ENCODE results near the gene PRTN3. TPM values are rescaled to one million over a fixed set of nuclear protein-coding genes. Genes with fewer than 3 reads are reported as not detected.
A peak's percentile ranks its signal among the peaks of the same experiment; 100 is the strongest.
"Not testable (repeated sequence)": the region's sequence is repeated elsewhere in the genome, so short reads cannot be mapped to it uniquely, and the experiment has no call there.

The PRTN3 gene
- total RNA-seq, 1 donor from 2014 or later = not detected

DNA sequence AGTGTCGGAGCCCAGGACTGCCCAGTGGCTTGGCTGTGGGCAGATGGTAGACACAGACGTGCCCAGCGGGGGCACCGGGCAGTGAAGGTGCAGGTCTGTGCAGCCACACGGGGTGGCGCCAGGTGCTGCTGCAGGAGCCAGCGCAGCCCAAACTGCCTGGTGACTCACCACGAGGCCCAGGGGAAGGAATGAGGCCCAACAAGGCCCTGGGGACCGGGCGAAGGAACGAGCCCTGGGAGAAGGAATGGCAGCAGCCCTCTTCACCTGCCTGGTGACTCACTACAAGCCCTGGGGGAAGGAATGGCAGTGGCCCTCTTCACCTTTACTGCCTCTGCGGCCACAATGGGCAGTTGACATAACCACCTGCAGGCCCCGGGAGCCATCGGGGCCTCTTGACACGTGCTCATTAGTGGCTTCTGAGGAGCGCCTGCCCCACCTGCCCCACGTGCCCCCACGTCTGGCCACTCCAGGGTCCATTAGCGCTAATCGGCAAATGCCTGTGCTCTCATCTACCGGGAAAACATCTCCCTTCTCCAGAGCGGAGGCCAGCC is 42.9 kb downstream of the PRTN3 start:
- DNase-seq = no peak

- DNase-seq = no peak
Observed at GRCh38 chr19:884420-885211, 43.8 kb downstream of the PRTN3 start.

DNA sequence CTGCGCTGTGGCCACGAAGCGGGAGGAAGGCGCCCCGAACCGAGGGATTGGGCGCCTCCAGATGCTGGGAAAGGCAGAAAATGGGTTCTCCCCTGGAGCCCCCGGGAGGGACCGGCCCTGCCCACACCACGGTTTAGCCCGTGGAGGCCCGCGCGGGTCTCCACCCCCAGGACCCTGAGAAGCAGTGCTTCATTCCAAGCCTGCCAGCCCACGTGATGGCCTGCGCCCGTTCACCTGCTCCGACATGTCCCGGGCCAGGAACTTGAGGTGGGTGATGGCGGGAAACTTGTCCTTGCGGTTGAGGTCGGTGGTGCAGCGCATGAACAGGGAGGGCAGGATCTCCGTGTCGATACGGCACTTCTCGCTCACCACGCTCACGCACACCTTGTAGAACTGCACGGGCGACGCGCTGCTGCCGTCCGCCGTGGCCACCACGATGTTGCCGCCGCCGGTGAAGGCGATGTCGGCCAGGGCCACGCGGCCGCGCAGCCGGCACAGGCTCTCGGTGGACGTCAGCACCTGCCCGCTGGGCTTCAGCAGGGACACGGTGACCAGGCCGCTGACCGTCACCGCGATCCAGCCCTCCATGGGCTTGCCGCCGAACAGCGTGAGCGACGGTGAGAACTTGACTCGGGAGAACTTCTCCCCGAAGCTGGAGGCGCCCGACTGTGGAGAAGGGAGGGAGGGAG is 44.9 kb downstream of the PRTN3 start:
- no peak for DNase-seq

DNA sequence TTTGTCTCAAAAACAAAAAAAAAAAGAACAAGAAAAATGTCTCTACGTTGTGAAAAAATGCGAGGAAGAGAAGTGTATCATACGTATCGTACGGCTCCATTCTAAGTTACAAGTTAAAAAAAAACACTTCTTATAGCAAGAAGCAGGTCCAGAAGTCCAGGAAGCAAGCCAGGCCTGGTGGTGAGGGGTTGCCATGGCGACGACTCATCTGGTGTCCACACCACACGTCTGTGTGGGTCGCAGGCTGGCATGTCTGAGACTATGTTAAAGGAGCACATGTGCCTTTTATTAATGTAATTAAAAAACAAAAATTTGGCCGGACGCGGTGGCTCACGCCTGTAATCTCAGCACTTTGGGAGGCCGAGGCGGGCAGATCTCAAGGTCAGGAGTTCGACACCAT is 46.3 kb downstream of the PRTN3 start:
- DNase-seq = peak; percentile 42

- DNase-seq = no peak
Observed at GRCh38 chr19:887599-887998, 46.8 kb downstream of the PRTN3 start.

- no peak for DNase-seq
Observed at GRCh38 chr19:888581-889385, 48.0 kb downstream of the PRTN3 start.

DNA sequence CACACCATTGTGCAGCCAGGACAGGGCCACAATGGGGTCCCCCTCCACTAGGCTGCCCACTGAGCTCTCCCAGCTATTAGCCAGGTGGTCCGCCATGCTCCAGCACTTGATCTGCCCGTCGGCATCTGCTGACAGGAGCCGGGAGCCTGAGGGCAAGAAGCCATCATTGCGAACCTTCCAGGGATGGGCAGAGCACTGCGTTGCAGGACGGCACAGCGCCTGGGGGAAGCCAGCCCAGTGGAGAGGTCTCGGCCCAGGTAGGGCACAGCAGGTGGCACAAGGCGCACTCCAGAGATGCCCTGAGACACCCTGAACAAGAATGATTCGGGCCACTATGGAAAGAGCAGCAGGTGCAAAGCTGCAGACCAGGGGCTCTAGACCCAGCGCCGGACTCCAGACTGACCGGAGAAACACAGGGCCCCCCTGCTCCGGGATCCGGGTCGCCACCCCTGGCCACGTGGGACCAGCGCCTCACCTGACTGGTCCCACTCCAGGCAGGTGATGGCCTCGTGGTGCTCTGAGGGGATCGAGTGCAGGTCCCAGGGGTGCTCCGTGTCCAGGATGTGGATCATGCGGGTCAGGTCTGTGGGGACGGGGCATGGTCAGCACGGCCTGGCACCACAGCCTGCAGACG is 49.0 kb downstream of the PRTN3 start:
- no peak for DNase-seq

DNA sequence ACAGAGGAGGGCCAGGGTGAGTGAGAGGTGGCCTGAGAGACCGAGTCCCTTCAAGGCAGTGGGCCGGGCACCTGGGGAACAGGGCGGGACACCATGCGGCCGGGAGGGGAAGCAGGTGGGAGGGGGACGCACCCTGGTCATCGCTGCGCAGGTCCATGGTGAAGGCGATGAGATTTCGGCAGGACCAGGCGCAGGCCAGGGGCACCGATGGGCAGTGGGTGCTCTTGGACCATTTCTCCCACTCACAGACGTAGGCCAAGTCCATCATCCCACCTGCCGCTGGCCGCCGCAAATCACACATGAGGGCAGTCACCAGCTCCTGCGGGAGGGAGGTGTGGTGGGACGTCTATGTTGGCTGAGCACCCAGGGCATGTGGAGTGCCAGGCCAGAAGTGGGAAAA is 50.0 kb downstream of the PRTN3 start:
- no peak for DNase-seq

DNA sequence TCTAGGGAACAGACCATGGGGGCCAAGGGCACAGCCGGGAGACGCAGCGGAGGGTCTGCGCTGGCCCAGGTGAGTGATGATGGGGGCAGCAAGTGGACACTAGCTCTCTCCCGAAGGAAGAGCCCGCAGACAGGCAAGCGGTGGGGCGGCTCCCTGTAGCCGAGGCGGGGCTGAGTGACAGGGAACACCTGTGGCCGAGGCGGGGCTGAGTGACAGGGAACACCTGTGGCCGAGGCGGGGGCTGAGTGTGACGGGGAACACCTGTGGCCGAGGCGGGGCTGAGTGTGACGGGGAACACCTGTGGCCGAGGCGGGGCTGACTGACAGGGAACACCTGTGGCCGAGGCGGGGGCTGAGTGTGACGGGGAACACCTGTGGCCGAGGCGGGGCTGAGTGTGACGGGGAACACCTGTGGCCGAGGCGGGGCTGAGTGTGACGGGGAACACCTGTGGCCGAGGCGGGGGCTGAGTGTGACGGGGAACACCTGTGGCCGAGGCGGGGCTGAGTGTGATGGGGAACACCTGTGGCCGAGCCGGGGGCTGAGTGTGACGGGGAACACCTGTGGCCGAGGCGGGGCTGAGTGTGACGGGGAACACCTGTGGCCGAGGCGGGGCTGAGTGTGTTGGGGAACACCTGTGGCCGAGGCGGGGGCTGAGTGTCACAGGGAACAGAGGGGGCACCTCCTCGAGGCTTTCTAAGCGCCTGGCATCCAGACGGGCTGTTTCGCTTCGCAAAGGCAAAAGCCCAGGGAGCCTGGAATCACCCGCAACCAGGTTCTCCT is 50.8 kb downstream of the PRTN3 start:
- DNase-seq = not testable (repeated sequence)

- no peak for DNase-seq
Observed at GRCh38 chr19:892243-892893, 51.6 kb downstream of the PRTN3 start.

GRCh38 chr19:892894-893689 is 52.3 kb downstream of the PRTN3 start, which contains the start of the genes MED16 and RNU6-9:
Gene MED16, minus strand, starts transcription at chr19:893187. Its CDS starts 2,056 bp downstream, at chr19:891131.
Gene RNU6-9, plus strand, starts transcription at chr19:893484.
- peak; percentile 94 for DNase-seq

DNA sequence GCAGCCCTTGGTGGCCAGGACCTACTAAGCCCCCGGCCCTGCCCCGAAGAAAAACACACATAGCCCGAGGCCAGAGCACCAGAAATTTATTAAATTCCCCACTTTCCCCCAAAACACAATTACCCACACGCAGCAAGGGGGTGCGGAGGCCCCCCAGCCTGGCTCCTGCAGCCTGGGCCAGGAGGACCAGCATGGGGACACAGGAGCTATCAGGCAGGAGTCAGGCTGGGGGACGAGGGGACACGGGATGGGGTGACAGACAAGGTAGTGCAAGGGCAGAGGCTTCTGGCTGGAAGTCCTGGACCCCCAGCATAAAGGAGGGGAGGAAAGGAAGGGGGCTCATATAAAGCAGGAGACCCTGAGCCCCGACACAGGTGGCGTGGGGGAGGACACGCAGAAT is 55.6 kb downstream of the PRTN3 start:
- DNase-seq = no peak

DNA sequence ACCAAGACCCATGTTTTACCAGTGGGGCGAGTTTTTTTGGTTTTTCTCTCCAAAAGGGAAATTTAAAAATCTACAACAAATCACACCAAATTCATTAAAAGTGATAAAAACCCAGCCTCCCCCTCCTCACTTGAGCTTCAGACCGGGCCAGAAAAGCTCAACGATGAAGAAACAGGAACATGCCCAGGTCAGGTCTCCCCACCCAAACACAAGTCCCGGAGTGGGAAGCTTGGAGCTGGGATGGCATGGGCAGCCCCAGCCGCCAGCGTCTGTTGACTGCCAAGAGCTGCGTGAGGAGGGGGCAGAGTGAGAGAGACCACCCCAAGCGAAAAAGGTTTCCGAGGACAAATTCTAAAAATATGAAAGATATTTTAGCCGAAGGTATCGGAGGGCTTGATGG is 56.2 kb downstream of the PRTN3 start:
- DNase-seq = no peak

- DNase-seq = no peak
Observed at GRCh38 chr19:897442-898039, 56.7 kb downstream of the PRTN3 start.

Other genes starting within 250 kb of the PRTN3 start
- gene POLRMT, start 207.5 kb upstream of the PRTN3 start, total RNA-seq = 29.1 and 37.6 TPM in 2 replicates
- gene FGF22, start 201.1 kb upstream of the PRTN3 start, total RNA-seq = not detected in 2 replicates
- 25.0 and 38.8 TPM in 2 replicates for gene RNF126, start 177.8 kb upstream of the PRTN3 start, total RNA-seq
- gene FSTL3, start 164.6 kb upstream of the PRTN3 start, total RNA-seq = 7.1 and 8.8 TPM in 2 replicates
- not detected in 2 replicates for gene PRSS57, start 145.5 kb upstream of the PRTN3 start, total RNA-seq
- gene PALM, start 132.1 kb upstream of the PRTN3 start, total RNA-seq = 56.3 and 109 TPM in 2 replicates
- 0.05 TPM in 1 of 2 replicates, not detected in the other for gene MISP, start 89.9 kb upstream of the PRTN3 start, total RNA-seq
- 123 and 212 TPM in 2 replicates for gene PTBP1, start 43.5 kb upstream of the PRTN3 start, total RNA-seq
- under 0.01 TPM in 1 of 2 replicates, not detected in the other for gene PLPPR3, start 19.0 kb upstream of the PRTN3 start, total RNA-seq
- gene AZU1, start 13.2 kb upstream of the PRTN3 start, total RNA-seq = not detected in 2 replicates
- not detected in 2 replicates for gene ELANE, start 11.3 kb downstream of the PRTN3 start, total RNA-seq
- gene CFD, start 18.7 kb downstream of the PRTN3 start, total RNA-seq = 2.5 TPM in 1 of 2 replicates, not detected in the other
- gene MED16, start 52.2 kb downstream of the PRTN3 start, total RNA-seq = 40.5 and 64.0 TPM in 2 replicates
- gene RNU6-9, start 52.5 kb downstream of the PRTN3 start, total RNA-seq = not detected in 2 replicates
- gene R3HDM4, start 72.2 kb downstream of the PRTN3 start, total RNA-seq = 36.9 and 47.0 TPM in 2 replicates
- not detected in 2 replicates for gene KISS1R, start 76.3 kb downstream of the PRTN3 start, total RNA-seq
- 9.0 and 9.7 TPM in 2 replicates for gene ARID3A, start 85.0 kb downstream of the PRTN3 start, total RNA-seq
- gene WDR18, start 143.3 kb downstream of the PRTN3 start, total RNA-seq = 69.9 and 83.3 TPM in 2 replicates
- 0.28 and 1.0 TPM in 2 replicates for gene GRIN3B, start 159.4 kb downstream of the PRTN3 start, total RNA-seq
- gene TMEM259, start 180.1 kb downstream of the PRTN3 start, total RNA-seq = 67.2 and 78.9 TPM in 2 replicates
- not detected in 2 replicates for gene RNU6-2, start 180.5 kb downstream of the PRTN3 start, total RNA-seq
- gene CNN2, start 185.6 kb downstream of the PRTN3 start, total RNA-seq = 108 and 253 TPM in 2 replicates
- 9.4 and 10.0 TPM in 2 replicates for gene ABCA7, start 199.1 kb downstream of the PRTN3 start, total RNA-seq
- 40.3 and 55.5 TPM in 2 replicates for gene ARHGAP45, start 226.2 kb downstream of the PRTN3 start, total RNA-seq